ENCODE results near the gene RUNX2. TPM values are rescaled to one million over a fixed set of nuclear protein-coding genes. Genes with fewer than 3 reads are reported as not detected.

The RUNX2 gene
- total and polyA plus RNA-seq, 10 of the 15 experiments (the other 5 are each of a cell fraction or from before 2014, with no cell fraction given), result 0.01 to 0.77 (median 0.15) TPM; not detected in 3

GRCh38 chr6:45689926-45690615, 361.9 kb downstream of the RUNX2 start:
- H3K27ac ChIP-seq (ENCODE audit: control insufficient read depth, insufficient read depth), result no peak overlapping the region
- no peak overlapping the region for H3K9ac ChIP-seq (ENCODE audit: control insufficient read depth, insufficient read depth, low read length)
- in situ Hi-C loops (cut with MboI), result no loop called here
- SMC1A ChIA-PET (ENCODE audit: uncharacterized antibody, unreplicated experiment), result interaction anchor here (2.2 kb wide), 1 partner anchor 13 kb away, joined by 6 read pairs; no protein-coding TSS in a partner anchor
- no peak overlapping the region for H3K4me2 ChIP-seq (ENCODE audit: control insufficient read depth, insufficient read depth)
- WGBS (ENCODE audit: insufficient coverage, insufficient replicate concordance, low lambda C conversion rate, missing lambda C conversion rate), result 44% methylated on average over 2 of the region's 2 CpGs
- no peaks in the 10 kb centered on the region; the same call in 1 of the 3 replicates for H3K9me3 ChIP-seq (replicated peaks; ENCODE audit: control insufficient read depth, insufficient read depth, low read length)
- RAD21 ChIA-PET (ENCODE audit: unreplicated experiment), result no interaction called here
- CTCF ChIA-PET, result interaction anchor here (0.6 kb wide), 1 partner anchor 688 kb away, joined by 3 read pairs; no protein-coding TSS in a partner anchor
- DNase-seq (ENCODE audit: low read depth, low spot score) (no peak), ATAC-seq (no peak), FAIRE-seq (no peak)
- no peaks in the 10 kb centered on the region for H4K20me1 ChIP-seq (ENCODE audit: control insufficient read depth, insufficient read depth)
- POLR2A ChIA-PET, result no interaction called here
- peaks cover 14% of the 10 kb centered on the region for H3K4me1 ChIP-seq (ENCODE audit: control insufficient read depth, insufficient read depth, low read length)
- BruUV-seq (replicated peaks), result no TSS peak
- H3K4me3 ChIP-seq, result no peak overlapping the region
- H2AFZ ChIP-seq (ENCODE audit: control insufficient read depth, low read depth, low read length), result no peak overlapping the region
- no peaks in the 10 kb centered on the region for H3K79me2 ChIP-seq (ENCODE audit: control insufficient read depth, insufficient read depth, low read length)
- intact Hi-C loops (cut with micrococcal nuclease; ENCODE audit: unreplicated experiment), result loop anchor here (10.0 kb wide), 1 partner anchor 235 kb away; no protein-coding TSS in a partner anchor
- H3K36me3 ChIP-seq (ENCODE audit: control insufficient read depth in 2 of 2, insufficient read depth in 2 of 2, low read length in 1 of 2), result no peaks in the 10 kb centered on the region
- H3K27me3 ChIP-seq (replicated peaks in 1 of 2; ENCODE audit: control insufficient read depth in 2 of 2, insufficient read depth in 2 of 2, low read length in 1 of 2), result peaks cover 0 to under 1% of the 10 kb centered on the region in 2 experiments; a peak in 2 of 4 replicates
- TF ChIP-seq BCLAF1 (IDR thresholded peaks at IDR 0.05), result no peak
- TF ChIP-seq GATAD2B (conservative IDR thresholded peaks at IDR 0.05; ENCODE audit: low read depth), result no peak
- no peak for TF ChIP-seq RELB (IDR thresholded peaks at IDR 0.05; ENCODE audit: low read depth)
- no peak for TF ChIP-seq DPF2 (IDR thresholded peaks at IDR 0.05)
- no peak for TF ChIP-seq USF2 (IDR thresholded peaks at IDR 0.05; ENCODE audit: borderline replicate concordance, low read depth, low read length)
- no peak for TF ChIP-seq ZNF207 (IDR thresholded peaks at IDR 0.05; ENCODE audit: borderline replicate concordance)
- no peak for TF ChIP-seq YY1 (IDR thresholded peaks at IDR 0.05; ENCODE audit: low read depth, low read length)
- TF ChIP-seq YBX1 (IDR thresholded peaks at IDR 0.05), result no peak
- no peak for TF ChIP-seq ZSCAN29 (IDR thresholded peaks at IDR 0.05)
- no peak for TF ChIP-seq POLR2AphosphoS2 (IDR thresholded peaks at IDR 0.05; ENCODE audit: low read depth, low read length)
- no peak for TF ChIP-seq CBFB (IDR thresholded peaks at IDR 0.05; ENCODE audit: low read depth)
- TF ChIP-seq SUPT20H (IDR thresholded peaks at IDR 0.05; ENCODE audit: borderline replicate concordance, control insufficient read depth, low read depth, low read length), result no peak
- no peak for TF ChIP-seq E2F8 (IDR thresholded peaks at IDR 0.05; ENCODE audit: low read depth, partially characterized antibody)
- no peak for TF ChIP-seq BCL11A (IDR thresholded peaks at IDR 0.05; ENCODE audit: low read depth, low read length)
- no peak for TF ChIP-seq BHLHE40 (IDR thresholded peaks at IDR 0.05; ENCODE audit: borderline replicate concordance in 1 of 2, low read depth in 2 of 2, low read length in 1 of 2)
- no peak for TF ChIP-seq NFYA (IDR thresholded peaks at IDR 0.05; ENCODE audit: borderline replicate concordance, low read depth, low read length)
